Neural cell (in vitro differentiated cells): ENCODE results near the gene TTYH1. TPM values are rescaled to one million over a fixed set of nuclear protein-coding genes. Genes with fewer than 3 reads are reported as not detected.
"Not testable (repeated sequence)": the region's sequence is repeated elsewhere in the genome, so short reads cannot be mapped to it uniquely, and the experiment has no call there.

Experiments used
- H2AFZ ChIP-seq: fragments of 200-600, 300-800 bp; sonication (generic), shearing (Covaris generic); 2 replicates; pipeline ENCODE4 v1.6.0; 2014; ENCODE audit warnings: low read depth, mild to moderate bottlenecking, antibody characterized with exemption, low read length, moderate library complexity
- H3F3A ChIP-seq: fragments of 200-600 bp; shearing (Covaris generic); 2 replicates; pipeline ENCODE4 v1.6.1; 2016; ENCODE audit warnings: mild to moderate bottlenecking, moderate library complexity, mixed read lengths, antibody characterized with exemption, low read length; ENCODE audit not compliant: insufficient read depth, poor library complexity, severe bottlenecking
- H3K27ac ChIP-seq: fragments of 200-600, 300-800 bp; sonication (generic), shearing (Covaris generic); 2 replicates; pipeline ENCODE4 v1.5.1; 2014; ENCODE audit warnings: mild to moderate bottlenecking, low read length, moderate library complexity
- H3K27me3 ChIP-seq: fragments of 300-800, 200-600 bp; sonication (generic), shearing (Covaris generic); 2 replicates; pipeline ENCODE4 v1.6.0; 2014; ENCODE audit warnings: mild to moderate bottlenecking, low read depth, low read length, moderate library complexity; ENCODE audit not compliant: insufficient read depth
- H3K36me3 ChIP-seq: fragments of 300-800, 200-600 bp; sonication (generic), shearing (Covaris generic); 2 replicates; pipeline ENCODE4 v1.5.1; 2014; ENCODE audit warnings: mild to moderate bottlenecking, antibody characterized with exemption, low read length, moderate library complexity; ENCODE audit not compliant: insufficient read depth
- H3K4me2 ChIP-seq: fragments of 300-800, 200-600 bp; sonication (generic), shearing (Covaris generic); 2 replicates; pipeline ENCODE4 v1.6.0; 2014; ENCODE audit warnings: mild to moderate bottlenecking, low read length
- H3K4me3 ChIP-seq: fragments of 300-800, 200-600 bp; sonication (generic), shearing (Covaris generic); 2 replicates; pipeline ENCODE4 v1.5.1; 2014; ENCODE audit warnings: mild to moderate bottlenecking, low read length, moderate library complexity
- H3K79me2 ChIP-seq: fragments of 200-600 bp; shearing (Covaris generic); replicated peaks from 2 replicates; pipeline ENCODE4 v1.6.0; 2014; ENCODE audit warnings: mild to moderate bottlenecking, low read length, moderate library complexity; ENCODE audit not compliant: insufficient read depth
- H3K9ac ChIP-seq: fragments of 300-800, 200-600 bp; sonication (generic), shearing (Covaris generic); 2 replicates; pipeline ENCODE4 v1.6.1; 2016; ENCODE audit warnings: mild to moderate bottlenecking, low read length, mixed read lengths
- H3K9me2 ChIP-seq: fragments of 200-600 bp; shearing (Covaris generic); 2 replicates; pipeline ENCODE4 v1.6.1; 2016; ENCODE audit warnings: mild to moderate bottlenecking, low read length, mixed read lengths; ENCODE audit not compliant: insufficient read depth
- H3K9me3 ChIP-seq: fragments of 200-600, 300-800 bp; sonication (generic), shearing (Covaris generic); 2 replicates; pipeline ENCODE4 v1.6.1; 2016; ENCODE audit warnings: mild to moderate bottlenecking, mixed run types, low read length, moderate library complexity, mixed read lengths
- H4K20me1 ChIP-seq: fragments of 200-600 bp; shearing (Covaris generic); 2 replicates; pipeline ENCODE4 v1.6.1; 2016; ENCODE audit warnings: mild to moderate bottlenecking, mixed run types; ENCODE audit not compliant: insufficient read depth
- EP300 ChIP-seq: fragments of 450-650 bp; conservative IDR thresholded peaks from 2 replicates; pipeline ENCODE4 v1.6.1; 2014; ENCODE audit warnings: antibody characterized with exemption, mild to moderate bottlenecking, moderate library complexity; ENCODE audit not compliant: poor library complexity, severe bottlenecking
- EZH2 ChIP-seq: fragments of 200-600, 300-800 bp; shearing (Covaris generic), sonication (generic); IDR thresholded peaks from 2 replicates; pipeline ENCODE4 v1.6.1; 2014; ENCODE audit warnings: antibody characterized with exemption, low read length, borderline replicate concordance, mild to moderate bottlenecking; ENCODE audit not compliant: insufficient read depth, poor library complexity, severe bottlenecking
- MXI1 ChIP-seq: fragments of 450-650 bp; conservative IDR thresholded peaks from 2 replicates; pipeline ENCODE4 v1.6.1; 2014; ENCODE audit warnings: antibody characterized with exemption, mild to moderate bottlenecking; ENCODE audit not compliant: poor library complexity, severe bottlenecking
- POLR2AphosphoS5 ChIP-seq: IDR thresholded peaks from 2 replicates; pipeline ENCODE4 v1.6.1; 2012
- RAD21 ChIP-seq: fragments of 450-650 bp; conservative IDR thresholded peaks from 2 replicates; pipeline ENCODE4 v1.6.1; 2014; ENCODE audit warnings: antibody characterized with exemption, mild to moderate bottlenecking, moderate library complexity
- SMC3 ChIP-seq: fragments of 450-650 bp; conservative IDR thresholded peaks from 2 replicates; pipeline ENCODE4 v1.6.1; 2014; ENCODE audit warnings: antibody characterized with exemption, mild to moderate bottlenecking, moderate library complexity; ENCODE audit not compliant: poor library complexity
- TAF1 ChIP-seq: IDR thresholded peaks from 2 replicates; pipeline ENCODE4 v1.6.1; 2012; ENCODE audit warnings: low read depth
- polyA plus RNA-seq: library from polyadenylated mRNA; depleted of rRNA; stranded (reverse); fragments of >200 nt; gene quantifications from 2 replicates; pipeline ENCODE4 v1.2.3, GENCODE V29; 2014
- TF ChIP-seq, protein P1 (sequence below): IDR thresholded peaks from 2 replicates; pipeline ENCODE4 v1.6.1; 2012; ENCODE audit warnings: borderline replicate concordance
- TF ChIP-seq, protein P2 (sequence below): fragments of 450-650 bp; IDR thresholded peaks from 2 replicates; pipeline ENCODE4 v1.5.1; 2014; ENCODE audit warnings: antibody characterized with exemption, mild to moderate bottlenecking, moderate library complexity; ENCODE audit not compliant: poor library complexity, severe bottlenecking

Gene TTYH1
- polyA plus RNA-seq, 1 donor from 2014 or later, result 36.1 TPM

DNA sequence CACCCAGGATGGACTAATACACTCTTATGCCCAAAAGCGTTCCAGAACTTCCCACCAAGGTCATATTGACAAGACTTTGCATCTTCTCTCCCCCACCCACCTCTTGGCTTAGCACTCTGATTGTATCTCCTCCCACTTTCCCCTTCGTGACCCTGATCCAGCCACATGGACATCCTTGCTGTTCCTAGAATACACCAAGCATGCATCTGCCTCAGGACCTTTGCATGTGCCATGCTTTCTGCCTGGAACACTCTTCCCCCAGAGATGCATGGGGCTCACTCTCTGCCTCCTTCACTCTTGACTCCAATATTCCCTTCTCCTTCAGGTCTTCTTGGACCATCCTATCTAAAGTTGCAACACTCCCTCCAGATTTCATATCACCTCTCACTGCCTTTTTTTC is 34.4 kb upstream of the TTYH1 start:
- H3K9me3 ChIP-seq, result no peaks in the 10 kb centered on the region
- H2AFZ ChIP-seq, result no peak overlapping the region
- TF ChIP-seq, protein P1, sequence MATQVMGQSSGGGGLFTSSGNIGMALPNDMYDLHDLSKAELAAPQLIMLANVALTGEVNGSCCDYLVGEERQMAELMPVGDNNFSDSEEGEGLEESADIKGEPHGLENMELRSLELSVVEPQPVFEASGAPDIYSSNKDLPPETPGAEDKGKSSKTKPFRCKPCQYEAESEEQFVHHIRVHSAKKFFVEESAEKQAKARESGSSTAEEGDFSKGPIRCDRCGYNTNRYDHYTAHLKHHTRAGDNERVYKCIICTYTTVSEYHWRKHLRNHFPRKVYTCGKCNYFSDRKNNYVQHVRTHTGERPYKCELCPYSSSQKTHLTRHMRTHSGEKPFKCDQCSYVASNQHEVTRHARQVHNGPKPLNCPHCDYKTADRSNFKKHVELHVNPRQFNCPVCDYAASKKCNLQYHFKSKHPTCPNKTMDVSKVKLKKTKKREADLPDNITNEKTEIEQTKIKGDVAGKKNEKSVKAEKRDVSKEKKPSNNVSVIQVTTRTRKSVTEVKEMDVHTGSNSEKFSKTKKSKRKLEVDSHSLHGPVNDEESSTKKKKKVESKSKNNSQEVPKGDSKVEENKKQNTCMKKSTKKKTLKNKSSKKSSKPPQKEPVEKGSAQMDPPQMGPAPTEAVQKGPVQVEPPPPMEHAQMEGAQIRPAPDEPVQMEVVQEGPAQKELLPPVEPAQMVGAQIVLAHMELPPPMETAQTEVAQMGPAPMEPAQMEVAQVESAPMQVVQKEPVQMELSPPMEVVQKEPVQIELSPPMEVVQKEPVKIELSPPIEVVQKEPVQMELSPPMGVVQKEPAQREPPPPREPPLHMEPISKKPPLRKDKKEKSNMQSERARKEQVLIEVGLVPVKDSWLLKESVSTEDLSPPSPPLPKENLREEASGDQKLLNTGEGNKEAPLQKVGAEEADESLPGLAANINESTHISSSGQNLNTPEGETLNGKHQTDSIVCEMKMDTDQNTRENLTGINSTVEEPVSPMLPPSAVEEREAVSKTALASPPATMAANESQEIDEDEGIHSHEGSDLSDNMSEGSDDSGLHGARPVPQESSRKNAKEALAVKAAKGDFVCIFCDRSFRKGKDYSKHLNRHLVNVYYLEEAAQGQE, result no peak
- TF ChIP-seq TAF1 (no peak), MXI1 (no peak), RAD21 (no peak), SMC3 (no peak), EZH2 (no peak), POLR2AphosphoS5 (no peak), EP300 (no peak)
- TF ChIP-seq, protein P2, sequence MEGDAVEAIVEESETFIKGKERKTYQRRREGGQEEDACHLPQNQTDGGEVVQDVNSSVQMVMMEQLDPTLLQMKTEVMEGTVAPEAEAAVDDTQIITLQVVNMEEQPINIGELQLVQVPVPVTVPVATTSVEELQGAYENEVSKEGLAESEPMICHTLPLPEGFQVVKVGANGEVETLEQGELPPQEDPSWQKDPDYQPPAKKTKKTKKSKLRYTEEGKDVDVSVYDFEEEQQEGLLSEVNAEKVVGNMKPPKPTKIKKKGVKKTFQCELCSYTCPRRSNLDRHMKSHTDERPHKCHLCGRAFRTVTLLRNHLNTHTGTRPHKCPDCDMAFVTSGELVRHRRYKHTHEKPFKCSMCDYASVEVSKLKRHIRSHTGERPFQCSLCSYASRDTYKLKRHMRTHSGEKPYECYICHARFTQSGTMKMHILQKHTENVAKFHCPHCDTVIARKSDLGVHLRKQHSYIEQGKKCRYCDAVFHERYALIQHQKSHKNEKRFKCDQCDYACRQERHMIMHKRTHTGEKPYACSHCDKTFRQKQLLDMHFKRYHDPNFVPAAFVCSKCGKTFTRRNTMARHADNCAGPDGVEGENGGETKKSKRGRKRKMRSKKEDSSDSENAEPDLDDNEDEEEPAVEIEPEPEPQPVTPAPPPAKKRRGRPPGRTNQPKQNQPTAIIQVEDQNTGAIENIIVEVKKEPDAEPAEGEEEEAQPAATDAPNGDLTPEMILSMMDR, result no peak
- H3K79me2 ChIP-seq, result no peaks in the 10 kb centered on the region
- no peaks in the 10 kb centered on the region for H3K27me3 ChIP-seq
- no peak overlapping the region for H3K9ac ChIP-seq
- no peak overlapping the region for H3K4me3 ChIP-seq
- H3K4me2 ChIP-seq, result no peak overlapping the region
- no peaks in the 10 kb centered on the region for H3K9me2 ChIP-seq
- no peak overlapping the region for H3K27ac ChIP-seq
- no peaks in the 10 kb centered on the region for H3F3A ChIP-seq
- H3K36me3 ChIP-seq, result no peaks in the 10 kb centered on the region
- no peaks in the 10 kb centered on the region for H4K20me1 ChIP-seq

DNA sequence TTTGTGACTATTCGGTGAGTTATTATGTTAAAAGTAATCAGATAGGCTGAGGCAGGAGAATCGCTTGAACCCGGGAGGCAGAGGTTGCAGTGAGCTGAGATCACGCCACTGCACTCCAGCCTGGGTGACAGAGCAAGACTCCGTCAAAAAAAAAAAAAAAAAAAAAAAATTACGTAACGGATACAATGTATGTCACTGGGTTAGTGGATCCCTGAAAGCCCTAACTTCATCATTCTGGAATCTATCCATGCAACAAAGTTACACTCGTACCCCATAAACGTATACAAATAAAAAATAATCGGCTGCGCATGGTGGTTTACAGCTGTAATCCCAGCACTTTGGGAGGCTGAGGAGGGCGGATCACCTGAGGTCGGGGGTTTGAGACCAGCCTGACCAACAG is 33.2 kb upstream of the TTYH1 start:
- H3K4me3 ChIP-seq, H3K27ac ChIP-seq, H3K36me3 ChIP-seq, H3K27me3 ChIP-seq, H3K9me3 ChIP-seq, H3K9ac ChIP-seq, H3K79me2 ChIP-seq, H2AFZ ChIP-seq, H3F3A ChIP-seq, H3K9me2 ChIP-seq, H3K4me2 ChIP-seq, H4K20me1 ChIP-seq: not testable (repeated sequence)

DNA sequence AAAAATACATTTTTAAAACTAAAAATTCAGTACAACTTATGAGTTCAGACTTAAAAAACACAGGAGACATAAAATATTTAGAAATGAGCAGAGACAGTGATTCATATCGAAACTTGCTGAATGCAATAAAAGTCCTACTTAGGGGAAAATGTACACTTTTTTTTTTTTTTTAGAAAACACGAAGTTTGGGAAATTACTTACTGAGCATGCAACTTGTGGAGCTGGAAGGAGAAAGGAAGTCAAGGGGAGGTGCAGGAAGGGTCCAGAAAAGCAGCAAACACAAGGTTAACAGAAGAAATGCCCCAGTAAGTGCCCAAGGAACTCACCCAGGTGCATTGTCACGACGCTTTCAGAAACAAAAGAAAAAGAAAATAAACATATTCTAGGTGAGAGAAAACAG is 31.9 kb upstream of the TTYH1 start:
- no peaks in the 10 kb centered on the region for H3F3A ChIP-seq
- H3K4me3 ChIP-seq, result no peak overlapping the region
- H3K4me2 ChIP-seq, result no peak overlapping the region
- H2AFZ ChIP-seq, result no peak overlapping the region
- no peaks in the 10 kb centered on the region for H3K36me3 ChIP-seq
- no peaks in the 10 kb centered on the region for H3K27me3 ChIP-seq
- TF ChIP-seq, protein P2, result no peak
- TF ChIP-seq, protein P1, result no peak
- no peak for TF ChIP-seq RAD21
- TF ChIP-seq TAF1, result no peak
- no peak for TF ChIP-seq EP300
- H3K9me3 ChIP-seq, result no peaks in the 10 kb centered on the region
- H3K79me2 ChIP-seq, result no peaks in the 10 kb centered on the region
- no peak overlapping the region for H3K27ac ChIP-seq
- H3K9ac ChIP-seq, result no peak overlapping the region
- H3K9me2 ChIP-seq, result no peaks in the 10 kb centered on the region
- no peaks in the 10 kb centered on the region for H4K20me1 ChIP-seq
